Adrenal gland (tissue), 12 donors: ENCODE results near the gene CSTPP1. TPM values are rescaled to one million over a fixed set of nuclear protein-coding genes. Genes with fewer than 3 reads are reported as not detected.

ENCODE experiments used
- DNase-seq, 7 donors: peaks; one replicate each; pipeline ENCODE4 v3.0.0-alpha.2; 2019 to 2020
- H3K27ac ChIP-seq, 5 donors: fragments of 200-600 bp; sonication (generic) in 4 of 5; 1 replicate in 3 of 5; 2 replicates in 2 of 5; pipeline versions ENCODE4 v1.5.1 to v1.8.0; 2016 to 2020; ENCODE audit warnings: mild to moderate bottlenecking in 1 of 5
- H3K27me3 ChIP-seq: fragments of 200-600 bp; 2 replicates; pipeline ENCODE4 v1.8.0; 2021
- H3K36me3 ChIP-seq, 2 donors: fragments of 200-600 bp; replicated peaks in 1 of 2; 1 replicate in 1 of 2; 2 replicates in 1 of 2; pipeline versions ENCODE4 v1.5.1 to v1.8.0; 2018 to 2022
- H3K4me1 ChIP-seq, 2 donors: fragments of 200-600 bp; replicated peaks in 1 of 2; 1 replicate in 1 of 2; 2 replicates in 1 of 2; pipeline versions ENCODE4 v1.5.1 to v1.8.0; 2018 to 2021
- H3K4me3 ChIP-seq, 4 donors: fragments of 200-600 bp; sonication (generic) in 3 of 4; one replicate each; pipeline ENCODE4 v1.5.1; 2016 to 2018
- H3K9me3 ChIP-seq, 3 donors: fragments of 200-600 bp; sonication (generic) in 1 of 3; replicated peaks in 1 of 3; 1 replicate in 2 of 3; 2 replicates in 1 of 3; pipeline versions ENCODE4 v1.5.1 to v1.8.0; 2016 to 2021
- POLR2A ChIP-seq, 2 donors: fragments of 450-650 bp; IDR thresholded peaks; one replicate each; pipeline ENCODE4 v1.6.1; 2017; ENCODE audit warnings: antibody characterized with exemption in 2 of 2, mild to moderate bottlenecking in 2 of 2, moderate library complexity in 1 of 2
- WGBS, 4 donors: extraction: QIAGEN DNeasy Blood & Tissue Kit in 2 of 4; methylation state at CpG; one replicate each; pipeline versions ENCODE4 v1.1.5 to v1.1.7; 2013 to 2017; 5-methylcytosine and 5-hydroxymethylcytosine counted together
- intact Hi-C, 2 donors: fragments of 100-400 bp; cut with DNase I; formaldehyde crosslinking; loops; one replicate each; pipeline versions ENCODE4 v1.14.1 to v1.15.0; 2022 to 2023
- polyA plus RNA-seq, 3 donors: library from polyadenylated mRNA; stranded (reverse); fragments of 200-250 nt in 2 of 3; fragments of 350-450 nt in 1 of 3; fragmentation: Illumina TruSeq in 1 of 3; extraction: RNeasy Lipid Tissue Mini Kit (QIAGEN cat#74804) in 1 of 3; gene quantifications; one replicate each; pipeline ENCODE4 v1.2.3, GENCODE V29; 2013 to 2014
- total RNA-seq, 9 donors: library from RNA; depleted of rRNA in 4 of 9; stranded (reverse); fragments of >200 nt in 4 of 9; fragments of 120-200 nt in 1 of 9; fragmentation: NEBNext Ultra II Directional in 1 of 9; extraction: Animal tissue kit (Norgen Biotek cat#: 25700) in 1 of 9; gene quantifications; one replicate each; pipeline versions ENCODE4 v1.1.0 to v1.2.4, GENCODE V29; 2013 to 2023
- TF ChIP-seq, protein P1 (sequence below), 6 experiments: fragments of 450-650 bp in 4 of 6; fragments of 200-600 bp in 2 of 6; sonication (generic) in 1 of 6; IDR thresholded peaks; 1 replicate in 5 of 6; 2 replicates in 1 of 6; pipeline versions ENCODE4 v1.5.1 to v1.8.0; 2016 to 2021; ENCODE audit warnings: antibody characterized with exemption in 6 of 6, mild to moderate bottlenecking in 2 of 6, moderate library complexity in 1 of 6
- donor health status: healthy with polysubstance abuse.
- donor health status: Bipolar disorder and iron deficiency.
- donor health status: DM: yes; HTN: yes; CAD: no.
- donor health status: DM: no; HTN: no; CAD: no.
- donor health status: DM: no; HTN: no; CAD: no.
- donor health status: DM: yes; HTN: yes; CAD: no.

The CSTPP1 gene
- total and polyA plus RNA-seq, 12 donors = 17.6 to 63.0 (median 24.4) TPM

DNA sequence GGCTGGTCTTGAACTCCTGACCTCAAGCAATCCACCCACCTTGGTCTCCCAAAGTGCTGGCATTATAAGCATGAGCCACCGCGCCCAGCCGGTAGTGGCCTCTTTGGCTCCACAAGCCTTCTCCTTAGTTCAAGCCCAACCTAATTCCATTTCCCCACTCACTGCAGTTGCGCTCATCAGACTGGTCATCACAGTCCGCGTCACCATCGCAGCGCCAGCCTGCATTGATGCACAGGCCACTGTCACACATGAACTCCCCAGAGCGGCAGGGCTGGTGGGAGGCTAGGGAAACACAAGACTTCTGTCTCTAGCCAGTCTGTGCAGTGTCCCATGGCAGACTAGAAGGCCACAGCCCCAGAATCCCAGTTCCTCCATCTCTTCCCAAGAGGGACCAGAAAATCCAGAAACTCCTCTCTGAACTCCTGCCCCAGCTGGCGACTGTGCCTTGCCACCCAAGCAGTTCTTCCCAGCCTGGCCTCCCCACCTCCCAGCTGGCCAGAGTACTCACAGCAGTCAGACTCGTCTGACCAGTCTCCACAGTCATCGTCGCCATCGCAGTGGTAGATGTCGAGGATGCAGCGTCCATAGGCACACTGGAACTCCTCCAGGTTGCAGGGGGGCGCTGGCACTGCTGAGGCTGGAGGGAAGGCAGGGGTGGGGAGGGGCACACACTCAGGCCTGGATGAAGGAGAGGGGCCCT is 38.0 kb upstream of the CSTPP1 start:
- Histone ChIP-seq H3K4me3 (no peak overlapping the region), H3K9me3 (no peaks in the 10 kb centered on the region), H3K4me1 (no peaks in the 10 kb centered on the region), H3K27ac (no peak overlapping the region), H3K27me3 (no peaks in the 10 kb centered on the region), H3K36me3 (no peaks in the 10 kb centered on the region)
- 97 to 98% (median 97%) methylated on average over 14 to 17 of the region's 17 CpGs for WGBS, 4 donors
- DNase-seq = no peak
- no peak for TF ChIP-seq POLR2A (IDR thresholded peaks at IDR 0.05)
- TF ChIP-seq, protein P1, sequence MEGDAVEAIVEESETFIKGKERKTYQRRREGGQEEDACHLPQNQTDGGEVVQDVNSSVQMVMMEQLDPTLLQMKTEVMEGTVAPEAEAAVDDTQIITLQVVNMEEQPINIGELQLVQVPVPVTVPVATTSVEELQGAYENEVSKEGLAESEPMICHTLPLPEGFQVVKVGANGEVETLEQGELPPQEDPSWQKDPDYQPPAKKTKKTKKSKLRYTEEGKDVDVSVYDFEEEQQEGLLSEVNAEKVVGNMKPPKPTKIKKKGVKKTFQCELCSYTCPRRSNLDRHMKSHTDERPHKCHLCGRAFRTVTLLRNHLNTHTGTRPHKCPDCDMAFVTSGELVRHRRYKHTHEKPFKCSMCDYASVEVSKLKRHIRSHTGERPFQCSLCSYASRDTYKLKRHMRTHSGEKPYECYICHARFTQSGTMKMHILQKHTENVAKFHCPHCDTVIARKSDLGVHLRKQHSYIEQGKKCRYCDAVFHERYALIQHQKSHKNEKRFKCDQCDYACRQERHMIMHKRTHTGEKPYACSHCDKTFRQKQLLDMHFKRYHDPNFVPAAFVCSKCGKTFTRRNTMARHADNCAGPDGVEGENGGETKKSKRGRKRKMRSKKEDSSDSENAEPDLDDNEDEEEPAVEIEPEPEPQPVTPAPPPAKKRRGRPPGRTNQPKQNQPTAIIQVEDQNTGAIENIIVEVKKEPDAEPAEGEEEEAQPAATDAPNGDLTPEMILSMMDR (IDR thresholded peaks at IDR 0.05) = no peak
- intact Hi-C loops = loop anchor here in 1 of 2 donors (10.0 kb wide), 1 partner anchor 446 kb away; no protein-coding TSS in a partner anchor

DNA sequence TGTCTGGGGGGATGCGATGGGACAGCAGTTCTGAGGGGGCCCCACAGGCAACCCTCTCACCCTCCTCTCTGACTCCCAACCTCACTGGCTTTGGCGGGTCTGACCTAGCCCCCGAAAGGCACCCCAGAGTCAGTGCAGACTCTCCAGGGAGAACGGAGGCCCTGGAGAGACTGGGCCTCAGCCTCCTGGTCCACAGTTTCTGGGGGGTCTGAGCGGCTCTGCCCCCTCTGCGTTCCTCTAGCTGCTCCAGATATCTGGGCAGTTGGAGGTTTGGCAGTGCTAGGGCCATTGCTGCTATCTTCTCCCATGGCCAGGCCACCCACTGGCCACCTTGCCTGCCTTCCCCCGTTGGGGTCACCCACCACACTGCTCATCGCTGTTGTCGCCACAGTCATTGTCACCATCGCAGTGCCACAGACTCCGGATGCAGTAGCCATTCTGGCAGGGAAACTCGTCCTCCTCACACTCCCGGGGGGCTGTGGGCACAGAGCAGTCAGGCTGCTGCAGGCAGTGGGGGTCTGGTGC is 37.0 kb upstream of the CSTPP1 start:
- DNase-seq = no peak
- 92 to 95% (median 94%) methylated on average over 6 to 13 of the region's 13 CpGs for WGBS, 4 donors
- H3K36me3 ChIP-seq = no peaks in the 10 kb centered on the region
- H3K4me3 ChIP-seq = no peak overlapping the region
- no peaks in the 10 kb centered on the region for H3K9me3 ChIP-seq
- H3K27ac ChIP-seq = no peak overlapping the region
- no peaks in the 10 kb centered on the region for H3K4me1 ChIP-seq
- TF ChIP-seq, protein P1 (IDR thresholded peaks at IDR 0.05) = no peak
- TF ChIP-seq POLR2A (IDR thresholded peaks at IDR 0.05) = no peak
- intact Hi-C loops = loop anchor here in 1 of 2 donors (10.0 kb wide), 1 partner anchor 445 kb away; no protein-coding TSS in a partner anchor
- H3K27me3 ChIP-seq = no peaks in the 10 kb centered on the region

DNA sequence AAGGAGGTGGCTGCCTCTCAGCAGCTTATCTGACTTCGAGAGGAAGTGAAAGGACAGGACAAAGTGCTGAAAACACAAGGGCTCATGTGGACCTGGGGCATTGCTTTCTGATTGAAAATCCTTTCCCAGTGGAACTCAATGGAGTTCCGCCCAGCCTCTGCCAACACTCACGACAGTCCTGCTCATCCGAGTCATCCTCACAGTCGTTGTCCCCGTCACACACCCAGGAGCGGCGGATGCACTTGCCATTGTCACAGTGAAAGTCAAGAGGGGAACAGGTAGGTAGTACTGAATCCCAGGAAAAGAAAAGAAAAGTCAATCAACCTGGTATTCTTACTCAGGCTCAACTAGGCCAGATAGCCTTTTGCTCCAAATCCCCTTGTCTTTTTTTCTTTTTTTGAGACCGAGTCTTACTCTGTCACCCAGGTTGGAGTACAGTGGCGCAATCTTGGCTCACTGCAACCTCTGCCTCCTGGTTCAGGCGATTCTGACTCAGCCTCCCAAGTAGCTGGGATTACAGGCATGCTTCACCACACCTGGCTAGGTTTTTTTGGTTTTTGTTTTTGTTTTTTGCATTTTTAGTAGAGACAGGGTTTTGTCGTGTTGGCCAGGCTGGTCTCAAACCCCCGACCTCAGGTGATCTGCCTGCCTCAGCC is 36.3 kb upstream of the CSTPP1 start:
- Histone ChIP-seq H3K27ac (no peak overlapping the region), H3K4me3 (no peak overlapping the region), H3K9me3 (no peaks in the 10 kb centered on the region), H3K27me3 (no peaks in the 10 kb centered on the region), H3K4me1 (no peaks in the 10 kb centered on the region), H3K36me3 (no peaks in the 10 kb centered on the region)
- intact Hi-C loops = no loop called here
- no peak for DNase-seq
- 87 to 95% (median 90%) methylated on average over 13 of the region's 13 CpGs for WGBS, 4 donors
- no peak for TF ChIP-seq POLR2A (IDR thresholded peaks at IDR 0.05)
- TF ChIP-seq, protein P1 (IDR thresholded peaks at IDR 0.05) = no peak

DNA sequence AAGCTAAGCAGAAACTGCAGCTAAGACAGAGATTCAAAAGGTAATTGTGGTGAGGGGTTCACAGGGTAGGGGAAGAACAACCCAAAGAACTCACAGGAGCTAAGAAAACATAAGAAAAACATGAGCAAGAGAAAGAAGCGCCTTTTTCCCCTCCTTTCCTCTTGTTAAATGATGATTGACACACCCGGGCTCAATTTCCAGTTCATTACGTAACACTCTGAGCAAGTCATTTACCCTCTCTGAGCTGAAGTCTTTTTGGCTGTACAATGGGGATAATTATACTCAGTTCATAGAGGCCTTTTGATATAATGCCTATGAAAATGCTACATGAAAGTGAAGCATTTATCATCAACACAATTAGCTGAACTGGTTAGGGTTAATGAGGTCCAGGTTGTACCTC is 35.4 kb upstream of the CSTPP1 start:
- 82 to 87% (median 85%) methylated on average over 3 of the region's 3 CpGs for WGBS, 4 donors
- Histone ChIP-seq H3K4me3 (no peak overlapping the region), H3K27ac (no peak overlapping the region), H3K27me3 (no peaks in the 10 kb centered on the region), H3K4me1 (peaks cover 0 to under 1% of the 10 kb centered on the region in 2 donors), H3K9me3 (no peaks in the 10 kb centered on the region), H3K36me3 (no peaks in the 10 kb centered on the region)
- intact Hi-C loops = no loop called here
- DNase-seq = no peak
- TF ChIP-seq, protein P1 (IDR thresholded peaks at IDR 0.05) = no peak
- TF ChIP-seq POLR2A (IDR thresholded peaks at IDR 0.05) = no peak
